Measurements from ENCODE around the gene TIAM1.

Gene TIAM1

GRCh38 chr21:31135531-31136184, 208.4 kb downstream of the TIAM1 start:
- H3K9me3 ChIP-seq (ENCODE audit: insufficient read depth, low read length): no peaks in the 10 kb centered on the region
- H3F3A ChIP-seq (ENCODE audit: insufficient read depth): no peaks in the 10 kb centered on the region
- H3K4me3 ChIP-seq (ENCODE audit: insufficient read depth, low read length, poor library complexity, severe bottlenecking): no peak overlapping the region
- no peak overlapping the region for H3K9ac ChIP-seq (ENCODE audit: low read length)
- no peaks in the 10 kb centered on the region for H3K27me3 ChIP-seq (ENCODE audit: low read length)
- H3K9me2 ChIP-seq (replicated peaks; ENCODE audit: insufficient read depth, low read length): no peaks in the 10 kb centered on the region
- no peak overlapping the region for H3K4me2 ChIP-seq (ENCODE audit: low read depth, low read length, poor library complexity, severe bottlenecking)
- H3K36me3 ChIP-seq (ENCODE audit: low read length): 0 out of 2 replicates have a peak, but pooled peaks cover 7% of the 10 kb centered on the region
- no peaks in the 10 kb centered on the region for H4K20me1 ChIP-seq (ENCODE audit: low read depth, low read length)
- TF ChIP-seq EZH2phosphoT487 (conservative IDR thresholded peaks at IDR 0.05; ENCODE audit: low read length): no peak
- no peak for TF ChIP-seq CTCF (IDR thresholded peaks at IDR 0.05; ENCODE audit: insufficient read depth, low read length, poor library complexity, severe bottlenecking)
- H3K79me2 ChIP-seq (ENCODE audit: insufficient read depth, low read length): no peaks in the 10 kb centered on the region
- no peak overlapping the region for H3K27ac ChIP-seq (ENCODE audit: low read depth, low read length)
- no peak overlapping the region for H2AFZ ChIP-seq (ENCODE audit: low read depth, low read length, severe bottlenecking)

- no peak overlapping the region for H3K4me2 ChIP-seq (ENCODE audit: low read depth, low read length, poor library complexity, severe bottlenecking)
Observed at GRCh38 chr21:31133243-31133830, 210.7 kb downstream of the TIAM1 start.

GRCh38 chr21:31132574-31133242, 211.4 kb downstream of the TIAM1 start:
- H3K27me3 ChIP-seq (ENCODE audit: low read length): no peaks in the 10 kb centered on the region
- no peaks in the 10 kb centered on the region for H3K9me3 ChIP-seq (ENCODE audit: insufficient read depth, low read length)
- no peak overlapping the region for H3K27ac ChIP-seq (ENCODE audit: low read depth, low read length)
- no peaks in the 10 kb centered on the region for H3K9me2 ChIP-seq (replicated peaks; ENCODE audit: insufficient read depth, low read length)
- no peak for TF ChIP-seq CTCF (IDR thresholded peaks at IDR 0.05; ENCODE audit: insufficient read depth, low read length, poor library complexity, severe bottlenecking)
- TF ChIP-seq EZH2phosphoT487 (conservative IDR thresholded peaks at IDR 0.05; ENCODE audit: low read length): no peak
- H3K4me3 ChIP-seq (ENCODE audit: insufficient read depth, low read length, poor library complexity, severe bottlenecking): no peak overlapping the region
- no peaks in the 10 kb centered on the region for H3F3A ChIP-seq (ENCODE audit: insufficient read depth)
- no peak overlapping the region for H3K9ac ChIP-seq (ENCODE audit: low read length)
- H3K4me2 ChIP-seq (ENCODE audit: low read depth, low read length, poor library complexity, severe bottlenecking): no peak overlapping the region
- peaks cover 6% of the 10 kb centered on the region; the same call in 1 of the 2 replicates for H3K36me3 ChIP-seq (ENCODE audit: low read length)
- no peaks in the 10 kb centered on the region for H3K79me2 ChIP-seq (ENCODE audit: insufficient read depth, low read length)
- no peaks in the 10 kb centered on the region for H4K20me1 ChIP-seq (ENCODE audit: low read depth, low read length)
- no peak overlapping the region for H2AFZ ChIP-seq (ENCODE audit: low read depth, low read length, severe bottlenecking)

More at GRCh38 chr21:31133243-31133830, 210.7 kb downstream of the TIAM1 start:
- Histone ChIP-seq H3K9me2 (replicated peaks; ENCODE audit: insufficient read depth, low read length) (no peaks in the 10 kb centered on the region), H3K4me3 (ENCODE audit: insufficient read depth, low read length, poor library complexity, severe bottlenecking) (no peak overlapping the region), H3F3A (ENCODE audit: insufficient read depth) (no peaks in the 10 kb centered on the region), H2AFZ (ENCODE audit: low read depth, low read length, severe bottlenecking) (no peak overlapping the region), H3K27ac (ENCODE audit: low read depth, low read length) (no peak overlapping the region), H3K9me3 (ENCODE audit: insufficient read depth, low read length) (no peaks in the 10 kb centered on the region), H3K79me2 (ENCODE audit: insufficient read depth, low read length) (no peaks in the 10 kb centered on the region), H3K36me3 (ENCODE audit: low read length) (peaks cover 6% of the 10 kb centered on the region; the same call in 1 of the 2 replicates), H3K27me3 (ENCODE audit: low read length) (no peaks in the 10 kb centered on the region), H3K9ac (ENCODE audit: low read length) (no peak overlapping the region), H4K20me1 (ENCODE audit: low read depth, low read length) (no peaks in the 10 kb centered on the region)
- TF ChIP-seq EZH2phosphoT487 (conservative IDR thresholded peaks at IDR 0.05; ENCODE audit: low read length) (no peak), CTCF (IDR thresholded peaks at IDR 0.05; ENCODE audit: insufficient read depth, low read length, poor library complexity, severe bottlenecking) (no peak)

Measured in SU-DHL-6 (cell line).